ENCODE results near the gene SASS6.

DNA sequence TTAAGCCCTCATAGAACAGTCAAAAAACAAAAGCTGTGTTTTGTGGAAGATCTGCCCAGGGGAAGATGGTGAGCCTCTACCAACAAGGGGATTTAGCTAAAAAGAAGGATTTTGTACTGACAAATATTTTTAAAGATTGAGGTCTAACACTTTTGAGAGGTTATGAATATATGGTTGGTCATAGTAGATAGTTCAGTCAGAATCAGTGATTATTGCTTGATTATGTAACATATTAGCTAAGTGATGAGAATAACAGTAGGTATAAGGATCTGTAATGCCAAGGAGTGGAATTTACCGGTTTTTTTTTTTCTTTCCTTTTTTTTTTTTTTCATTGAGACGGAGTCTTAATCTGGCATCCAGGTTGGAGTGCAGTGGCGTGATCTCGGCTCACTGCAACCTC lies 79.0 kb downstream of the SASS6 start:
- no peak for TF ChIP-seq EP300 (IDR thresholded peaks at IDR 0.05)
- TF ChIP-seq, protein P1, sequence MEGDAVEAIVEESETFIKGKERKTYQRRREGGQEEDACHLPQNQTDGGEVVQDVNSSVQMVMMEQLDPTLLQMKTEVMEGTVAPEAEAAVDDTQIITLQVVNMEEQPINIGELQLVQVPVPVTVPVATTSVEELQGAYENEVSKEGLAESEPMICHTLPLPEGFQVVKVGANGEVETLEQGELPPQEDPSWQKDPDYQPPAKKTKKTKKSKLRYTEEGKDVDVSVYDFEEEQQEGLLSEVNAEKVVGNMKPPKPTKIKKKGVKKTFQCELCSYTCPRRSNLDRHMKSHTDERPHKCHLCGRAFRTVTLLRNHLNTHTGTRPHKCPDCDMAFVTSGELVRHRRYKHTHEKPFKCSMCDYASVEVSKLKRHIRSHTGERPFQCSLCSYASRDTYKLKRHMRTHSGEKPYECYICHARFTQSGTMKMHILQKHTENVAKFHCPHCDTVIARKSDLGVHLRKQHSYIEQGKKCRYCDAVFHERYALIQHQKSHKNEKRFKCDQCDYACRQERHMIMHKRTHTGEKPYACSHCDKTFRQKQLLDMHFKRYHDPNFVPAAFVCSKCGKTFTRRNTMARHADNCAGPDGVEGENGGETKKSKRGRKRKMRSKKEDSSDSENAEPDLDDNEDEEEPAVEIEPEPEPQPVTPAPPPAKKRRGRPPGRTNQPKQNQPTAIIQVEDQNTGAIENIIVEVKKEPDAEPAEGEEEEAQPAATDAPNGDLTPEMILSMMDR (IDR thresholded peaks at IDR 0.05): no peak
